ENCODE results near the gene FGA.

GRCh38 chr4:154582723-154583122 lies 7.8 kb downstream of the FGA start:
- no peak for TF ChIP-seq CTCF (IDR thresholded peaks at IDR 0.05; ENCODE audit: low read depth, low read length)
- TF ChIP-seq EZH2phosphoT487 (IDR thresholded peaks at IDR 0.05; ENCODE audit: low read depth): no peak
